ENCODE measurements around the gene NOTUM.

The NOTUM gene

DNA sequence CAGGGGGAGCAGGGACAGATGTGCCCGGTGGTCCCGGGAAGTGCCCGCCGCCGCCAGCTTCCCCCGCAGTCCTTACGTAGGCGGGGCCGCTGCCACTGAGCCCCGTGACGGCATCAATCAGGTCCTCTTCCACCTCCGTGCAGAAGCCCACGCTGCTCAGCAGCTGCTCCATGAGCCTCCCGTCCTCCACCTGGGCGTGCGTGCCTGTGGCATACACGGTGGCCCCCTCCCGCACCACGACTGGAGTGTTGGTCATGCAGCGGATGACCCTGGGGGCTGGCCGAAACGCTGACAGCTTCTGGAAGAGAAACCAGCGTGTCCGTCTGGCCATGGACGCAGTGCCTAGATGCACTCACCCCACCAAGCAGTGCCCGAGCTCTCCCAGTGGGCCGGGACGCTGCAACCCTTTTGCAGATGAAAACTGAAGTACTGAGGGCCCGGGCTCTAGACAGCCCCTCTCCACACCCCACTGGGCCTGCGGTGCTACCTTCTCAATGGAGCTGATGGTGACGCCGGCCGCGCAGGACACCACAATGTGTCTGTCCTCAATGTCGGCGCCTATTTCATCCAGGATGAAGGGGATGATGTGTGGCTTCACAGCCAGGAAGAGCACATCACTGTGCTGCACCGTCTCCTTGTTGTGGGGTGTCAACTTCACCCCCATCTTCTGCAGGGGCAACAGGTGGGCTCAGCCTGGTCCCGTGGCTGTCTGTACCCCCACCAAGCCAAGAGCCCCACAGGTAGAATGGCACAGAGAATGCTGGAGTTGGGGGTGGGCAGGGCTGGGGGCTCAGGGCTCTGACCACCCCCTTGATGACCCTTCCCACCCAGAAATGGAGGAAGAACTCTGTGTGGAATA lies 25.9 kb downstream of the NOTUM start:
- no peak for DNase-seq

- DNase-seq, result no peak
These were observed 26.8 kb downstream of the NOTUM start for GRCh38 chr17:81934098-81934757.

DNA sequence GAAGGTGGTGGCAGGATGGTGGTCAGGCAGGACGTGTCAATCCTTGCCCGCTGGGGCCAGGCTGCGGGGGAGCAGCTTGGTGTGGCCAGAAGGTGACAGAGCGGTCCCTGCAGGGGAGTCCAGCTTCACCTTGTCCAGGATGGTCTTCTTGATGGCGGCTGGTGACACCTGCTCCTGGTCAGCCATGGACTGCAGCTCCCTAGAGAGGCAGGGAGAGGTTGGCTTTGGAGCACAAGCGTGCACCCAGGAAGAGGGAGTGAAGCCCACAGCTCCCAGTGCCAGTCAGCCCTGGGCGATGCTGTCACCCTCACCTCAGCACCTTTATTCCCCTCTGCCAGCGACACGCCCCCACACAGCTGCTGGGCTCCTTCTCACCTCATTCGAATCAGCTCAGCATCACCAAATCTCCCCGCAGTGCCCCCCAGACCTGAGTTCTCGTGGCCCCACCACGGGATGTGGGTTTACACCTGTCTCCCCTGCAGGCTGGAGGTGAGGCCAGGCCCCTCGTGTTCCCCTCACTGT lies 27.7 kb downstream of the NOTUM start:
- DNase-seq, result no peak

- DNase-seq, result no peak
These were observed 28.5 kb downstream of the NOTUM start for GRCh38 chr17:81932333-81932983.

DNA sequence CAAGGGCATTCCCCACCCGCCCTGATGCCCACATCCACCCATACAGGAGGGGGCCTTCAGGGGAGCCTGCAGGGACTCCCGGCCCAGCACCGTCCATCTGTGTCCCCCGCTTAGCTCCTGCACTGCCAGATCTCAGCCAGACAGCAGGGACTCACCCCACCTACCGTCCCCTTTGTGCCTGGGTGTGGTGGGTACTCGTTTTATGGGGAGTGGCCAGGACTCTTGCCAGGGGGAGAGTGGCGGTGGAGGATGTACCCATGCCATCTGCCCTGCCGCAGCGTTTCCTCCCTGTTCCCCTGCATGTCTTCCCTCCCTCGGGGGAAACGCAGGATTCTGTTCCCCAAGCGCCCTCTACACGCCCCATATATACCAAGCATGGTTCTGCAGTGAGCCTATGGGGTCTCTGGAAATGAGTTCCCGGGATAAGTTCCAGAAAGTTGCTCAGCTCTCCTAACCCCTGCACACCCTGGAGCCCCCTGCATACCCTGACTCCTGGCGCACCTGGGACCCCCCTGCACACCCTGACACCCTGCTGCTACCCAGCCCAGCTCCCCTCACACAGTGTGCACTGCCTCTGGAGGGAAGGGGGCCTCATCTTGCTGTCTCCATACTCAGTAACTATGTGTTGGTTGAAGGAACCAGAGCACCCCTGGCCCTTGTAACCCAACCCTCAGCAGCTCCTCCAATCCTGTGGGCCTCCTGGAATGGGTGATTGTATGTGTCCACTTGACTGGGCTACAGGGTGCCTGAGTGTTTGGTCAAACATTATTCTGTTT lies 29.2 kb downstream of the NOTUM start:
- no peak for DNase-seq

DNA sequence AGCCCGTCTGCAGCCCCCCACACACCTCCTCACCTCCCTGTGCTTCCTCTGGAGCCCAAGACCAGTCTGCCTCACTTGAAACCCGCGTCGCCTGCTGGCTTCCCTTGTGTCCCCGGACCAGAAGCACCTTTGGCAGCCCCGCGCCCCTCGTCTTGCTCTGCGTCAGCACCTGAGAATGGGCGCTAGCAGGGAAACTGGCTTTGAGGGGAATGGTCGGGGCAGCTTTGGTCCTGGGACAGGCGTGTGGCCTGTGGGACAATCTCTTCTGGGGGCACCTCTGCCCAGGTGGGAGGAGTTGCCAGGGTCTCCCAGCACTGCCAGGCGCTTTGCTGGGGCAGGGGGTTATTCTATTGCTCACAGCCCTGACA lies 29.8 kb downstream of the NOTUM start:
- DNase-seq, result no peak

DNA sequence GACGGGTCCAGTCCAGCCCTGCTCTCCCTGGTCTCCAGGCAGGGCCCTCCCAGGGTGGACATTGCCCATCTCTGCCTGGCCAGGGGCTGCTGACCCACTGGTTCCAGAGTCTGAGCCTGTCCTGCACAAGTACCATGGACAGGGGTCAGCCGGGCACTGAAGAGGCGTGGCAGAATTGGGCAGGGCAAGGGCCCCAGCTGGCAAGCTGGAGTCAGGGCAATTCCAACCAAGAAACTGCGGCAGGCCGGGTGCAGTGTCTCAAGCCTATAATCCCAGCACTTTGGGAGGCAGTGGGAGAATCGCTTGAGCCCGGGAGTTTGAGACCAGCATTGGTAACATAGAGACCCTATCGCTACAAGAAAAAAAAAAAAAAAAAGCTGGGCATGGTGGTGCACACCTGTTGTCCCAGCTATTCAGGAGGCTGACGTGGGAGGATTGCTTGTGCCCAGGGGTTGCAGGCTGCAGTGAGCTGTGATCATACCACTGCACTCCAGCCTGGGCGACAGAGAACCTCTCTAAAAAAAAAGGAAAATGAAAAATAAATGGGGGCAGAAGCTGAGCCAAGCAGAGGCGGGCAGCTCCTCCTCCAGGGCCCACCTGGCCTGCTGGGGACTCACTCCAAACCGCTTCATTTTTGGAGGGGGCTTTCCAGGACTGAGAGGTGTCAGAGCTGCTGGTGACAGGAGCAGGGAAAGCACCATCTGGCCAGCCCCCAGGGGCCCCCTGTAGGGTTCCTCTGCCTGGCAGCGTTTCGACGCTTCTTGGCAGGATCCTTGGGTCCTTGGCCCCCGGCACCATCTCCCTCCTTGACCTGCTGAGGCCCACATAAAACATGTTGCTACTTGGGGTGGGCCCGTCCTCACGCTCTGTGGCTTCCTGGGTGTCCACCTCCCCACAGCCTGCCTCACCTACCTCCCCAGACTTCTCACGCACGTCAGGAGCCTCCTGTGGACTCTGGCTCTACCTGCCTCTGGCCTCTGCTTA lies 30.6 kb downstream of the NOTUM start:
- no peak for DNase-seq

- DNase-seq, result no peak
These were observed 31.5 kb downstream of the NOTUM start for GRCh38 chr17:81929253-81930141.

- no peak for DNase-seq
These were observed 32.3 kb downstream of the NOTUM start for GRCh38 chr17:81928544-81929252.

DNA sequence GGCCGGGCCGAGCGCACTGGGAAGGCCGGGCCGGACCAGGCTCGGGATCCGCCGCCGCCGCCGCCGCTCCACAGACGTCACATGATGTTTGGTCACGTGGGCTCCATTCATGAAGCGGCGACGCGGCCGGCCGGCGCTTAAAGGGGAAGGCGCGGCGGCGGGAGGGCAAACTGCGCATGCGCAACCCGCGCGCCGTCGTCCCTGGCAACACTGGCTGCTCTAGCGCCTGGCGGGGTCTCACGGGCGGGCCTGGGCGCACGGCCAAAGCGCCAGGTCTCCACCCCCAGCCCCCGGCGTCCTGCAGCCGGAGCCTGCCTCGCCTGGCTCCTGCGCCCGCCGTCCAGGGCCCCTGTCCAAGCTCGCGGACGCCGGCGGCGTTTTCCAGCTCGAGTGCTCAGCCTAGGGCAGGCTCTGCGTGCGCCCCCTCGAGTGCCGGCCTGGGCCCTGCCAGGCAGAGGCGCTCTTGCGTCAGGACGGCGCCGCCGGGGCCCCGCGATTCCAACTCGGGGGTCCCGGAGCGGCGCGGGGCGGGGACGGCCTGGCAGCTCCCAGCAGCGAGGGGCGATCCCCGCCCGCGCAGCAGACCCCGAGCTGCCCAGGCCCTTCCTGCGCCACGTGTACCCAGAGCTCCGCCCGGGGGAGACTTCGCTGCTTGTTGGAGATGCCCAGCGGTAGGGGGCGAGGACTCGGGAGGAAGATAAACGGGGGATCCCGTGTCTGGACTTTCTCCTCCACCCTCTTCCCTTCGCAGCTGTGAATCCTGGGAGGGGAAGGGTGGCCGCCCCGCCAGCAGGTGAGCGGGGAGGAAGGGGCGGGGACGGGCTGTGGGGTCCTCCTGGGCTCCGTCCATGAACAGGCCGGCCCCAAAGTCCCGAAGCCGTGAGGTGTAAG lies 33.1 kb downstream of the NOTUM start, which contains the start of gene MAFG:
Gene MAFG, minus strand, starts transcription at position 83 of the 891 bp plus-strand sequence. CDS start 4,550 bp downstream, outside the sequence.
- DNase-seq, result peak; percentile 41

DNA sequence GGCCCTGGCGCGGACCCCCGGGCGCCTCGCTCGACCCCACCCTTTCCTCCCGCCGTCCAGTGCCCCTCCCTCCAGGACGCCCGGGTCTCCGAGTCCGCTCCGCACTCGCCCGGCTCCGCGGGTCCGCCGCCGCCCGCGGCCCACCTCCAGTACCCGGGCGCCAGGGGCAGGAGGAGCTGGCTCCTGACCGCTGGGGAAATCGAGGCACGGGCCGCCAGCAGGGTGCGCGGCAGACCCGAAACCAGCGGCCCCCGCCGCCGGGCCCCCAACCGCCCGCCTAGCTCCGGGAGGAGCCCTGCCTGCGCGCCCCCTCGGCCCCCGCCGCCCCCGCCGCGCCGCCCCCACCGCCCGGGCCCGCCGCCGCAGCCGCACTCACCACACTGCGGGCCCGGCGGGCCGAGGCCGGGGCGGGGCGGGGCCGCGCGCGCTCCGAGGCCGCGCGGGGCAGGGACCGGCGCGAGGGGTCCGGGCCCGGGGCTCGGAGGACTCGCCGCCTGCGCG lies 33.8 kb downstream of the NOTUM start:
- no peak for DNase-seq

GRCh38 chr17:81926451-81927151 lies 34.4 kb downstream of the NOTUM start:
- DNase-seq, result no peak

DNA sequence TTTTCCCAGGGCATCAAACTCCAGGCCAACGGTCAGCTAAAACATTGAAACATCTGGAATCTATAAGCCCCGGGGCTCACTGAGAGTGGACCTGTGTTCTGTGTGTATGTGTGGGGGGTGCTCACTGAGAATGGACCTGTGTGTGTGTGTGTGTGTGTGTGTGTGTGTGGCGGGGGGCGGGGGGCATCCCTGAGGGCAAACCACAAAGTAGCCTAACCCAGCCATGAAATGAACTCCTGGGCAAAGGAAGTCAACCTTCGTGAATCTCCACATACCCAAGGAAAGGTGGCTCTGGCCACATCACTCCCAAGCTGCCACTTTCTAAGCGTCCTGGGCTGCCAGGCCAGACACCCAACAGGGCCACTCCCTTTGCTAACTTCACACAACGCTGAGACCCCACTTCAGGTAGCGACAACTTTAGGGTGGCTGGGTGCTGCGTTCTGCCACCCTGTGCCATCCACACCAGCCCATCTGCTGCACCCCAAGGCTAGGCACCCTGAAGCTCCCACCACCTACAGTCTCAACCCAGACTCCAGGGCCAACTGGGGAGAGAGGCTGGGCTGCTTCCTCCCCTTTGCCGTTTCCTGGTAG lies 35.0 kb downstream of the NOTUM start:
- DNase-seq, result no peak

- no peak for DNase-seq
These were observed 36.1 kb downstream of the NOTUM start for GRCh38 chr17:81924557-81925532.

DNA sequence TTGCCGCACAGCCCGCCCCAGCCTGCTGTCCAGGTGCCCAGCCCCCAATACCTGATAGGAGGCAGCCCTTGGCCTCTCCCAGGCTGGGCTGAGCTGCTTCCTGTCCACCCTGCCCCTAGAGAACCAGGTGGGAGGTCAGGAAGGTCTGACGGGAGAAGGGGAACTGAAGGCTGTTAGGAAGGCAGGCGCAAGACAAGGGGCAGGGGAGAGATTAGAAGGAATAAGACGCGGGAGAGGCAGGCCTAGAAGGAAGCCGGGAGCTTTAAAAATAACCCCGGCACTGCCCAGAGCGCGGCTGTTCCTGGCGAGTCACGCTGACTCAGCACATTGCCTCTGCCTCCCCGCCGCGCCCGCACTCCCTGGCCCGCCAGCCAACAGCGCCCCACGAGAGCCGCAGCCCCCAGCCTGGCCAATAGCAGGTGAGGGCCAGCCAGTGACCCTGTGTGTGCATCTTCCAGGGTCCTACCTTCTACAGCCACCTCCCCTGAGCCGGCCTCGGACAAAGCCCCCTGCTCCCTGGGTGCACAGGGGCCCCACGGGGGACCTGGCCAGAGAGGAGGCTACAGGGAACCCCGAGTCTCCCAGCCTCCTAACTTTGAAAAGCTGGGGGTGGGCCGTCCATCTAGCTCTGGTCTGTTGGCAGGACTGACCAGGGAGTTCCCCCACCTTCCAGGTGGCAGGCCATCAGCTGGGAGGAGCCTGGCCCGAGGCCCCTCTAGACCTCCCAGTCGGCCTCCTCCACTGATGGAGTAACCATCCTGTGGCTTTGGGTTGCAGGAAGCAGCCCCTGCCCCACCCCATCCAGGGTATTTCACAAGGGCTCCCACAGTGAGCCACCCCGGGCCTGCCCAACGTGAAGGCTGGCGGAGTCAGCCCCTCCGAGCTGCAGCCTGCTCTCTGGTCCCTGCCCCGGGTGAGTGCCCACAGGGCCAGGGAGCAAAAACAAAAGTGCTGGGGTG lies 37.4 kb downstream of the NOTUM start:
- DNase-seq, result no peak
